ENCODE results near the gene SMIM17.

The SMIM17 gene

GRCh38 chr19:56642711-56643459 lies at the start of gene SMIM17:
Gene SMIM17 (plus strand): TSS chr19:56643159. CDS start chr19:56645668, 2,509 bp downstream.
- DNase-seq: no peak

- DNase-seq: no peak
These were observed 48.5 kb upstream of the SMIM17 start for GRCh38 chr19:56594446-56594782.

DNA sequence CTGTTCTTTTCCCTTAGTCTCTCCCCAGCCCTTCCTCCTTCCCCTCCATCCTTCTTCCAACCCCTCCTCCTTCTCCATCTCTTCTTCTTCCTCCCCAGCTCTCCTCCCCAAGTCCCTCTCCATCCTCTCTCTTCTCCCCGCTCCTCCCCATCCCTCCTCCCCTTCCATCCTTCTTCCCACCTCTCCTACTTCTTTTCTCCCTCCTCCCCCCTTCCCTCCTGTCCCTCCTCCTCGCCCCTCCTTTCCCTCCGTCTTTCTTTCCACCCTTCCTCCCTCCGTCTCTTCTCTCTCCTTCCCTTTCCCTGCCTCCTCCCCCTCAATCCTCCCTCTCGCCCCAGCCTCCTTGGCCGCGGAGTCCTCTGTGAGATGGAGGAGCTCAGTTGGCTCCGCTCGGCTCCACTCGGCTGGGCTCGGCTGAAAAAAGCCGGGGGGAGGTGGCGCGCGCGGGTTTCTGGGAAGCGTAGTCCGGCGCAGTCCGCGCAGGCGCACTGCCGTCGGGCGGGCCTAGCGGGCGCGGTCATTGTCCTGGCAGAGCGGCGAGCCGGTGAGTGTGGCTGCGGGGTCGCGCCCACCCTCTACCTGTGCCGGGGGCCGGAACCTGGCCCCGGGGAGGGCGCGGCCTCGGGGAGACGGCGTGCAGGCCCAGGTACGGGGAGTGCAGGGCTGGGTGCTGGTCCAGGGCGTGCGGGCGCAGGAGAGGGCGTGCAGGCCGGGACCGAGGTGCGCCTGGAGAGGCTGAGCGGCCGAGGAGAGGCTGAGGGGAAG lies 48.0 kb upstream of the SMIM17 start, which contains the start of gene ZNF71:
Gene ZNF71 (plus strand): TSS at position 520 of the 765 bp plus-strand sequence. CDS start 6,257 bp downstream, outside the sequence.
- peak; percentile 86 for DNase-seq

DNA sequence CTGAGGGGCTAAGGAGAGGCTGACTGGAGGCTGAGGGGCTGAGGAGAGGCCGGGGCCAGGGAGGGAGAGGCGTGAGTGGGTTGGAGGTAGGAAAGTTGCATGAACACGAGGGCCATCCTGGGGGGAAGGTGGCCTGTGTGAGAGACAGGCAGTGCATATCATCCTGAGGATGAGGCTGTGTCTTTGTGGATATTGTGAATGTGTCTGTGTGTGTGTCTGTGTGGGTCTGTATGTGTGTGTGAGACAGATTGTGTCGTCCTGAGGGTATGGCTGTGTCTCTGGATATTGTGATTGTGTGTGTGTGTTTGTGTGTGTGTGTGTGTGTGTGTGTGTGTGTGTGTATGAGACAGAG lies 47.4 kb upstream of the SMIM17 start:
- DNase-seq: no peak

GRCh38 chr19:56596676-56597075 lies 46.3 kb upstream of the SMIM17 start:
- DNase-seq: no peak

DNA sequence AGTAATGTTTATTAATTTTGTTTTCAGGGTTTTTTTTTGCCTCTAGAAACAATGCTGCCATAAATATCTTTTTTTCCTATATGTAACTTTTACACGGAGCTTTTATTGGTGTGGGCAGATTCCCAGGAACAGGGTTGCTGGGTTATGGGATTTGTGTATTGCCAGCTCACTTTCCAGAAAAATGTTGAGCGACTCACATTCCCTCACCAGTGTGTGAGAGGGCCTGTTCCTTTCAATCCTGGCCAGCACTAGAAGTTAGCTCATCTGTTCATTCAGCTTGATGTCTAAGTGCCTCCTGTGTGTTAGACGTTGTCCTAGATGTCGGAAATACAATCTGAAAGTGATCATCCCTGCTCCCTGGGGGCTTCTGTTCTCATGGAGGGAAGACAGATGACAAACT lies 45.3 kb upstream of the SMIM17 start:
- no peak for DNase-seq

- DNase-seq: no peak
These were observed 41.6 kb upstream of the SMIM17 start for GRCh38 chr19:56601375-56601774.

DNA sequence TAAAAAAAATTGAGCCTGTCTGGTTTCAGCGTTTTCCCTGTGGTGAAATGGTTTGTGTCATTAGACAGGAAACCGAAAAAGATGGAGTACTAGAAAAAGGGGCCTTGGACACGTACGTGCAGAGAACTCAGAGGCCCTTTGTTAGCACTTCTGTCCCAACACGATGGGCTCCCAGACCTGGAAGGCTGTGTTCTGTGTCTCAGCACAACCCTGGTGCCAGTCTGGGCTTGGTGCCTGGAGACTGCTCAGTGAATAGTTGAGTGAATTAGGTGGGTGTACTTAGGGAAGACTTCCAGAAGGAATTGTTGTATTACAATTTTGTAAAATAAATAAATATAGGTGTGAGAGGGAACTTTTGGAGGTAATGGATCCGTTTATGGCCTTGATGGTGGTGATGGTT lies 39.1 kb upstream of the SMIM17 start:
- no peak for DNase-seq

DNA sequence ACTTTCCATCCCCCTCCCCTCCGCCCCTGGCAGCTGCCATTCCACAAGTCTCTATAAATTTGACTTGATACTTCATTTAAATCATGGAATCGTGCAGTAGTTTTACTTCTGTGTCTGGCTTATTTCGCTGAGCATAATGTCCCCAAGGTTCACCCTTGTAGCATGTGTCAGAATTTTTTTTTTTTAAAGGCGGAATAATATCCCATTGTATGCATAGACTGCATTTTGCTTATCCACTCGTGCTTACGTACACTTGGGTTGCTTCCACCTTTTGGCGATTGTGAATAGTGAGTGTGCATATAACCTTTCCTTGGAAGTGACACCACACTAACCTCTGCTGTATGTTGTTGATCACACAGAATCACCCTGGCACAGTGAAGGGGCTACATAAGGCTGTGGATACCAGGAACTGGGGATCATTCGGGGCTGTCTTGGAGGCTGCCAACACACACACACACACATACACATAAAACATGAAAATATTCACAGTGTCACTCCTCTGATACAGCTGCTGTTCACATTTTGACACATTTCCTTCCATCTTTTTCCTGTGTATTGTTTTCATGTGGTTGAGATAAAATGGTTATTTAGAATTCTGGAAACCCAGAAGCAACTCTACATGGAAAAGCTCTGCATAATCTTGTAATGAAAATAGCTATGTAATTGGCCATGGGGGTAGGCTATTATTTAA lies 34.5 kb upstream of the SMIM17 start:
- no peak for DNase-seq

DNA sequence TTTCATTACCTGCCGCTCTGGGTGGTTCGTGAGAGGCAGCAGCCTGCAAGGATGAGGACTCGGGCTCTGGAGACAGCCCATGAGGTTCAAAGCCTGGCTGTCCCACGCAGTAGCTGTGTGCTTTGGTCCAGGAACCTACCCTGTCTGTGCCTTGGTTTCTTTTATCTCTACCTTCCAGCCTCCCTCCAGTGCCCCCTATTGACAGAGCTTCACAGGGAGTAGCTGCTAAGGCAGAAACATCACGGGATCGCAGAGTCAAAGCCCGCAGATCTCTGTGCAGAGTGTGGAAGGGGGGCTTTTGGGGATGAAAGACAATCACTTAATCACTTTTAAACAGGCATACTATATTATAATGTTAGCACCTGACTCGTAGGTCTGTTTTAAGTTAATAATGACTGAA lies 31.7 kb upstream of the SMIM17 start:
- DNase-seq: no peak

DNA sequence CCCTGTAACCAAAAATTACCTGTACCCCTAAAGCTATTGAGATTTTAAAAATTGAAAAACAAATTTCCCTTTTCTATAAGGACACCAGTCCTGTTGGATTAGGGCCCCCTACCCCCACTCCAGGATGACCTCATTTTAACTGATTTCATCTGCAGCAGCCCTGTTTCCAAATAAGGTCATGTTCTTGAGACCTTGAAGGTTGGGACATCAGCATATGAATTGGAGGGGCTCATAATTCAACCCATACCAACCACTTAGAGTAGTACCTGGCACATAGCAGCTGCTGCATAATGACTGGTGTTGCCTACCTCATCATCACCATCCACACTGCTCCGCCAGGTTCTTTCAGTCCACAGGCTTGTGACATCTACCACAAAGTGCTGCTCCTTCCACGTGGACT lies 30.2 kb upstream of the SMIM17 start:
- no peak for DNase-seq

GRCh38 chr19:56613639-56614038 lies 29.3 kb upstream of the SMIM17 start:
- DNase-seq: no peak

DNA sequence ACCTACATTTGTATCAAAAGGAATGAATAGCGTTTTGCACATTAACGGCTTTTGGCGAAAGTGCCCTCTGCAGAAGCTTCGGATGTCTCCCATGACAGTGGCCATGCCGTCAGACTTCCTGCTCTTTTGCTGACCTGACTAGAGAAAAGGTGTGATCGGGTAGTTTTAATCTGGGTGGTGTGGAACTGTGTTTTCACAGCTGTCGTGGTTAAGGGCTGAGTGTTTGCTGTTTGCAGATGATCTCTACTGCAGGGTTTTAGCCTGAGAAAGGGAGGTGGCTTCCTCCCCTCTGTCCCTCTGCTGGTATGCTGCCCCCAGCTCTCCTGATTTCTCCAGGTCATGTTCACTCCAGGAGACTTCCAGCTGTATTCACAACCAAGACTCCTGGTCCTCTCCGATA lies 25.4 kb upstream of the SMIM17 start:
- no peak for DNase-seq

GRCh38 chr19:56619121-56619520 lies 23.8 kb upstream of the SMIM17 start:
- no peak for DNase-seq

DNA sequence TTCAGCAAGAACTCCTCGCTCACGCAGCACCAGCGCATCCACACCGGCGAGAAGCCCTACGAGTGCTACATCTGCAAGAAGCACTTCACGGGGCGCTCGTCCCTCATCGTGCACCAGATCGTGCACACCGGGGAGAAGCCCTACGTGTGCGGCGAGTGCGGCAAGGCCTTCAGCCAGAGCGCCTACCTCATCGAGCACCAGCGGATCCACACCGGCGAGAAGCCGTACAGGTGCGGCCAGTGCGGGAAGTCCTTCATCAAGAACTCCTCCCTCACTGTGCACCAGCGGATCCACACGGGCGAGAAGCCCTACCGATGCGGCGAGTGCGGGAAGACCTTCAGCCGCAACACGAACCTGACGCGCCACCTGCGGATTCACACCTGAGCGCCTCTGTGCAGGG lies 20.6 kb upstream of the SMIM17 start:
- no peak for DNase-seq

DNA sequence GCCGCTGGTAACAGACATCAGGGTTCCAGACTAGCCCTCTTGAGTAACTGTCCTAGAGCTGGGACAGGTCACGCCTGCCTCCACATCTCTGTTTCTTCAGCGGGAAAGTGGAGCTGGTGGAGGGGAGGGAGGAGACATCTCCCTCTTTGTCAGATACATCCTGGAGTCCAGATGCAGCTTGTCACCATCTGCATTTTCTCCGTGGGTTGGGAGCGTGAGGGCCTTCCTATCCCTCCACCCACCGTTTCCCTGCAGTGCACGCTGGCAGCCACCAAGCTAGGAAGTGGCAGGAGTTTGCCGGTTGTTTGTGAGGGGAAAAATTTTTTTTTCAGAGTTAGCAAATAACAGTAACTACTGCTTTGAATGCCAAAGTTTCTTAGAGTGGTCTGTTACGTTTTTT lies 20.0 kb upstream of the SMIM17 start:
- no peak for DNase-seq

GRCh38 chr19:56625708-56626107 lies 17.3 kb upstream of the SMIM17 start:
- no peak for DNase-seq

- no peak for DNase-seq
These were observed 9.9 kb upstream of the SMIM17 start for GRCh38 chr19:56633021-56633420.

DNA sequence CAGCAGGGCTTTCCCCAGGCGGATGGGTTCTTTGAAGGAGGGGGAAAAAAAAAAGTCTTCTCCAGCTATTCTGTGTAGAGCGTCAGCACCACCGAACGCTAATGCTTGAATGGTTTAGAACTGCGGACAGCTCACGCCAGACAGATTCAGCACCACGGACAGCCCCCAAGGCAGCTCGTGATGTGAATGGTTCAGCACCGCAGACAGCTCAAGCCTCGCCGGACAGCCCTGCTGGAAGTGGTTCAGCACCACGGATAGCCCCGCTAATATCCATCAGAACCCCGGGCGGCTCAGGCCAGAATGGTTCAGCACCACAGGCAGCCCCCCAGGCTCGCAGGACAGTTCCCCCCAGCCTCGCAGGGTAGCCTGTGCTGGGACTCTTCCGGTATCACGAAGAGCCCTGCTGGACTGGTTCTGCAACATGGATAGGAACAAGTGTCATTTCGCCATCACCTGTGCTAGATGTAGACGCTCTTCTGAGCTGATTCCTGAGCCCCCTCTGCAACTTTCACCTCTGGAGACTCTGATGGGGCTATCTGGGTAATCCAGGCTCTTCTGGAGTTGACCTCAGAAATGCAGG lies 4.9 kb upstream of the SMIM17 start:
- DNase-seq: no peak

GRCh38 chr19:56639217-56639616 lies 3.7 kb upstream of the SMIM17 start:
- no peak for DNase-seq

DNA sequence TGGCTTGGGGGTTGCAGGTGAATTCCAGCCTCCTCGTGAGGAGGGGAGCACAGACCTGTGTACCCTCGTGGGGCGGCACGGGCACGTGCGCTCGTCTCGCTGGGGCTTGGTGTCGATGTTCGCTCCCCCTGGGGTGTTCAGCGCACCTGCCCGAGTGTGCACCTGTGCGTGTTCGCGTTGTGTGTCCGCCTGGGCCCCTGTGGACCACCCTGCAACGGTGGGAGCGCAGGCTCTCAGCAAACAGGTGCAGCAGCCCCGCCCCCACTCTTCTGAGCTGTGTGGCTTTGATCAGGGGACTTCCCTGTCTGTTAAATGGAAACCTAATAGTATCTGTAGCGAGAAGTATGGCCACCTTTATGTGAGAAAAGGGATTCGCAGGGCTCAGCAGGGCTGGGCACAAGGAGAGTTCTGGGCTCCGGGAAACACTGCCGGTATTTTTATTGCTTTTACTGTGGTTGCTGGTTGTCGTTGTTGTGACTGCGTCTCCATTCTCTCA lies 549 bp downstream of the SMIM17 start:
- DNase-seq: no peak

- DNase-seq: no peak
These were observed 11.2 kb downstream of the SMIM17 start for GRCh38 chr19:56654151-56654550.

DNA sequence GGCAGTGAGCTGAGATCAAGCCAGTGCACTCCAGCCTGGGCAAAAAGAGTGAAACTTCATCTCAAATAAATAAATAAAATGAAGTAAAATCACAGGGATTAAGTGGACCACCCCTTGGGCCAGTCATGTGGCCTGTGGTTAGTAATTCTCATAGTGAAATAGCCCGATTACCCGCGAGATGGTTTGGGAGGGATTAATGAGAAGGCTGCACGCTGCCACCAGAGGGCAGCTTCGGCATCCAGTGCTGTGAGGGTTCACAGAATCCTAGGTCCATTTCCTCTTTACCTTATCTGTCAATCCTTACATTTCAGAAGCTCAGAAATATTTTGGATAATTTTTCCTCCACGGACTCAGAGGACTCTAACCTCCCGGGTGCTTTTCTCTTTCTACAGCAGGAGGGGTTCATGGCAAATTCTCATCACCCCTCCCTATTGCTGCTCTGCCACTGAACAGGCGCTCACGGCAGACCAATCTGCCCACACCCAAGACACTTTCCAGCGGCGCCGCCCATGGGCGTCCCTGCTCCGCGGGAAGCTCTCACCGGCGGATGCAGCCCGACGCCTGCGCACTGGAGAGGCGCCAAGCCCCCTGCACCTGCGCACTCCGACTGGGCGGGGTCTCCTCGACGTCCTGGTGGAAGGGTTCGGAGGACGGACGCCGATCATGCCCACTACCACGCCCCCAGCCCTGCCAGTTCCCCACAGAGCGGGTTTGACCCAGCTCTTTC lies 17.6 kb downstream of the SMIM17 start:
- no peak for DNase-seq

Data from activated T-cell treated with anti-CD3 and anti-CD28 coated beads, Interleukin-2, amount 50 U/mL, for 1 hour (primary cell).